ENCODE measurements around the gene NOCT.
A peak's percentile ranks its signal among the peaks of the same experiment; 100 is the strongest.
"Not testable (repeated sequence)": the region's sequence is repeated elsewhere in the genome, so short reads cannot be mapped to it uniquely, and the experiment has no call there.

The NOCT gene

GRCh38 chr4:139009702-139010101 is 5.9 kb upstream of the NOCT start:
- DNase-seq (ENCODE audit: low read depth in 1 of 2, low spot score in 1 of 2), result no peak

- no peak for DNase-seq (ENCODE audit: low read depth in 1 of 2, low spot score in 1 of 2)
Observed at GRCh38 chr4:139011225-139011950, 4.2 kb upstream of the NOCT start.

GRCh38 chr4:139014371-139015268 is 961 bp upstream of the NOCT start:
- no peak for DNase-seq (ENCODE audit: low read depth in 1 of 2, low spot score in 1 of 2)

- peak in 1 of 2 donors; percentile 39 for DNase-seq (ENCODE audit: low read depth in 1 of 2, low spot score in 1 of 2)
Observed at GRCh38 chr4:139015948-139016471, 429 bp downstream of the NOCT start.

DNA sequence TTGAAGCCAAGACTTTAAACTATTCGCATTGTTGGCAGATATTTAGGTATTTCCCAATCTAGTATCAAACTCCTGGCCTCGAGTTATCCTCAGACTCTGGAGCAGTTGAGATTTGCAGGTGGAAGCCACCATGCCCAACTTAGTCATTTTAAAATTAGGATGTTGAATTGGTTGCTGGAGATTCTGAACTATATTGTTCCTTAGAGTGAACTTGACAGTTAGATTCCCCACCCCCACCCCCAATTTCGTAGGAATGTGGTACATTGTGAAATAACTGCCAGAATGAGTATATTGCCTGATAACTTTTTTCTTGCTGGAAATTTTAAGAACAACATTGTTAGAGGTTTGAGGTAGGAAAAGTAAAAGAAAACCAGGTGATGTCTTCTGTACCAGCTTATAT is 2.3 kb downstream of the NOCT start:
- no peak for DNase-seq (ENCODE audit: low read depth in 1 of 2, low spot score in 1 of 2)

DNA sequence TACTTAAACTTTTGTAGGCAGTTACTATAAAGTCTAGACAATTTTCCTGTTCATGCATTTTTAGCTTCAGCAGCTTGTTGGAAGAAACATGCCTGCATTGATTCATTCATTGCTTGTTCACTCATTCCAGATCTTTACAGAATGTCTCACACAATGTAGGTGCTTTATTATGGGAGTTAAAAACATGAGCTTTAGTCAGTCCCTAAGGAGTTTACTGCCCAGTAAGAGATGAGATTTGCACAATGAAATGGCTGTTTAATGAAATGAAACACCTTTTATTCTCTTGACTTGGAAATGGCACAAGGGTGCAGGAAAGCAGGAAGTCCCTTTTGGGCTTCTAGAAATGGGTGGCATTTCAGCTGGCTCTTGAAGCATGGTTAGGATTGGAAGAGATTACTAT is 2.9 kb downstream of the NOCT start:
- no peak for DNase-seq (ENCODE audit: low read depth in 1 of 2, low spot score in 1 of 2)

DNA sequence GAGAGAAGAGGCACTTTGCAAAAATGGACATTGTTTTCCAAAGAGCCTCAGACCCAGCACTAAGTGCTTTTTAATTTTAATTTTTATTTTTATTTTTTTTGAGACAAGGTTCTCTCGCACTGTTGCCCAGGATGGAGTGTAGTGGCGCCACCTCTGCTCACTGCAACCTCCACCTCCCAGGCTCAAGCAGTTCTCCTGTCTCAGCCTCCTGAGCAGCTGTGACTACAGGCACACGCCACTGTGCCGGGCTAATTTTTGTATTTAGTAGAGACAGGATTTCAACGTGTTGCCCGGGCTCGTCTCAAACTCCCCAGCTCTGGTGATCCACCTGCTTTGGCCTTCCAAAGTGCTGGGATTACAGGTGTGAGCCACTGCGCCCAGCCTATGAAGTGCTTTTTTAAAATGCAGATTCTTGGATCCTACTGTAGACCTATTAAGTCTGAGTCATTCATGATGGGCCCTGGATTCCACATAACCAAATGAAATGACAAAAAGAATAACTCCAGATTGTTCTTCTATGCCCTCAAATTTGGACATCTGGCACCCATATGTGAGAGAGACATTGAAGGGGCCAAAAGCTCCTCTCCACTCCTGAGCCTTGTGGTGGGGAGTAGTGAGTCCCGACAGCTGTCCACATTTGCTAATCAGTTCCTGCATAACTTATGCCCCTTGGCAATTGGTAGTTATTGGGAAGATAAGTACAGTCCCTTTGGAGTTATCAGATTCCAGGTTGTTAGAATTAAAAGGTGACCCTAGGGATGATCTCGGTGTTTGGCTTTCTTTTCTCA is 3.6 kb downstream of the NOCT start:
- DNase-seq (ENCODE audit: low read depth in 1 of 2, low spot score in 1 of 2), result no peak

- no peak for DNase-seq (ENCODE audit: low read depth in 1 of 2, low spot score in 1 of 2)
Observed at GRCh38 chr4:139020384-139020783, 4.8 kb downstream of the NOCT start.

GRCh38 chr4:139021071-139021470 is 5.5 kb downstream of the NOCT start:
- not testable (repeated sequence) for DNase-seq (ENCODE audit: low read depth in 1 of 2, low spot score in 1 of 2)

DNA sequence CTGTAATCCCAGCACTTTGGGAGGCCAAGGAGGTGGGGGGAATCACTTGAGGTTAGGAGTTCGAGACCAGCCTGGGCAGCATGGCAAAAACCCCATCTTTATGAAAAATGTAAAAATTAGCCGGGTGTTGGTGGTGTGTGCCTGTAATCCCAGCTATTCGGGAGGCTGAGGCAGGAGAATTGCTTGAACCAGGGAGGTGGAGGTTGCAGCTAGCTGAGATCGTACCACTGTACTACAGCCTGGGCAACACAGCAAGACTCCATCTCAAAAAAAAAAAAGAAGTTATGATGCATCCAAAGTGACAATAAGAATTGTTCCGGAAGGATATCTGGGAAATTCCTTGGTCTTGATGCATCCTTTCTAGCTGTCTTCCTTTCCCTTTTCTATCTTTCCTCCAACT is 7.3 kb downstream of the NOCT start:
- no peak for DNase-seq (ENCODE audit: low read depth in 1 of 2, low spot score in 1 of 2)

DNA sequence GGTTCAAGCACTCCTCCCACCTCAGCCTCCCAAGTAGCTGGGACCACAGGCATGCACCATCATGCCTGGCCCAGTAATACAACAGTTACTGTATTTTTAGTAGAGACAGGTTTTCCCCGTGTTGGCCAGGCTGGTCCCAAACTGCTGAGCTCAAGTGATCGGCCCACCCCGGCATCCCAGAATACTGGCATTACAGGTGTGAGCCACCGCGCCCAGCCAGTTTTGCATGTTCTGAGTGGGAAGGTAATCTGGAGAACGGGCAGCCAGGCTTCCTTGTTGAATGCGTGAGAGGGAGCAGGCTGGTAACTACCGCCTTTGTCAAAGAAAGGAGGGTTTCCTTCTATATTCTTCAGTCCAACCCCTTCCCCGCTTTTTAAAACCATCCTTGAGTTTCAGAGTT is 9.1 kb downstream of the NOCT start:
- DNase-seq (ENCODE audit: low read depth in 1 of 2, low spot score in 1 of 2), result no peak

- no peak for DNase-seq (ENCODE audit: low read depth in 1 of 2, low spot score in 1 of 2)
Observed at GRCh38 chr4:139025841-139026240, 10.3 kb downstream of the NOCT start.

DNA sequence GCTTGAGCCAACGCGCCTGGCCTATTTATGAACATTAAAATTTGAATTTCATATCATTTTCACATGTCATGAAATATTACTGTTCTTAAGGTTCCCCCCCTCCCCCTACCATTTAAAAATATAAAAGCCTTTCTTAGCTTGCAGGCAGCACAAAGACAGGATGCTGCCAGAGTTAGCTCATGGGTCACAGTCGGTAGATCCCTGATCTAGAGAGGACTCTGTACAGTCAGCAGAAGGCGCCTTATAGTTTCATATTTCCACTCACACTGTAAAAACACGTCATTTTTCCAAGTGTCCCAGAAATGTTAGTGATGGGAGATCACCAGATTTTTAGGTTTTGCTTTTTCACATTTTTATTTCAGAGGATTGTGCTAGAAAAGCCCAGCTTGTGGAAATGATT is 12.2 kb downstream of the NOCT start:
- no peak for DNase-seq (ENCODE audit: low read depth in 1 of 2, low spot score in 1 of 2)

GRCh38 chr4:139028191-139028661 is 12.6 kb downstream of the NOCT start:
- no peak for DNase-seq (ENCODE audit: low read depth in 1 of 2, low spot score in 1 of 2)

DNA sequence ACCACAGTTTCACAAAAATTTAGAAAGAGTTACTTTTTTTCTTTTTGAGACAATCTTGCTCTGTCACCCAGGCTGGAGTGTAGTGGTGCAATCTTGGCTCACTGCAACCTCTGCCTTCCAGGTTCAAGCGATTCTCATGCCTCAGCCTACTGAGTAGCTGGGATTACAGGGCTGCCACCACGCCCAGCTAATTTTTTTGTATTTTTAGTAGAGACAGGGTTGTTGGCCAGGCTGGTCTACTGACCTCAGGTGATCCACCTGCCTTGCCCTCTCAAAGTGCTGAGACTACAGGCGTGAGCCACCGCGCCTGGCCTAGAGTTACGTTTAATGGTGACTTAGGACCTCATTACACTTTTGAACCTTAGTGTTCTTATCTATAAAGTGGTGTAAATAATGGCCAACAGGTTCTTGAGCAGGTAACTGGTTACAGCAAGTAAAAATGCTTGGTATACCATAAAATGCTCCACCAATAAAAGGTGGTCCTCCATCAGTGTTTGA is 14.3 kb downstream of the NOCT start:
- not testable (repeated sequence) for DNase-seq (ENCODE audit: low read depth in 1 of 2, low spot score in 1 of 2)

GRCh38 chr4:139030614-139031235 is 15.1 kb downstream of the NOCT start:
- peak; percentile 26 to 52 for DNase-seq (ENCODE audit: low read depth in 1 of 2, low spot score in 1 of 2)

DNA sequence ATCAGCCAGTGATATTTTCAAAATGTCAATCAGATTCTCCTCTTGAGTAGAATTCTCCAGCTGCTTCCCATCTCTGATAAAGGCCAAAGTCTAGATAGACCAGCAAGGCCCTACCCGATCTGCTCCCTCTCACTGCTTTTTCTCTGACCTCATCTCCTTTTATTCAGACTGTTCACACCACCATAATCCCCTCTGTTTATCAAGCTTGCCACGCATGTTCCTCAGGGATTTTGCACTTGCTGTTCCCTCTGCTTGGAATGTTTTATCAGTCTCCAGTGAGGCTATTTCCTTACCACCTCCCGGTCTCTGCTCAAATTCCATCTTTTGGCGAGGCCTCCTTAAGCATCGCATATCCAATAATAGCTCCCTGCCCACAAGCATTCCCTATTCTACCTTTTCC is 20.1 kb downstream of the NOCT start:
- no peak for DNase-seq (ENCODE audit: low read depth in 1 of 2, low spot score in 1 of 2)

- DNase-seq (ENCODE audit: low read depth in 1 of 2, low spot score in 1 of 2), result no peak
Observed at GRCh38 chr4:139036885-139037284, 21.3 kb downstream of the NOCT start.

DNA sequence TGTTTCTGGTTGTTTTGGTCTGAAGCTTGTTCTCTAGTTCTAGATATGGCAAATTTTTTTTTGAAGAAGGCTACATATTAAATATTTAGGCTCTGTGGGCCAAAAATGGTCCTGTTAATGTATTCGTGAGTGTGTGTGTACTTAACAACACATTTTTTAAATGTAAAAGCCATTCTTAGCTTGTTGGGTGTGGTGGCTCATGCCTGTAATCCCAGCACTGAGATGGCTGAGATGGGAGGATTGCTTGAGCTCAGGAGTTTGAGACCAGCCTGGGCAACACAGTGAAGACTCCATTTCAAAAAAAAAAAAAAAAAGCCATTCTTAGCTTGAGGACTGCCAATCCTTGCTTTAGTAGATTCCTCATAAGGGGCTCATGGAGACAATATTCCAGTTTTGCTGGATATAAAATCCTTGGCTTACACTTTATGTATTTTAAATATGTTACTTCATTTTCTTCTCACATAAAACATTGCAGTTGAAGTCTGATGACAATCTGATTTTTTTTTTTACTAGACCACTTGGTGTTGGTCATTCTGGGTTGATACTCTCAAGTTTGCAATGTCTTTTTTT is 23.4 kb downstream of the NOCT start:
- no peak for DNase-seq (ENCODE audit: low read depth in 1 of 2, low spot score in 1 of 2)

DNA sequence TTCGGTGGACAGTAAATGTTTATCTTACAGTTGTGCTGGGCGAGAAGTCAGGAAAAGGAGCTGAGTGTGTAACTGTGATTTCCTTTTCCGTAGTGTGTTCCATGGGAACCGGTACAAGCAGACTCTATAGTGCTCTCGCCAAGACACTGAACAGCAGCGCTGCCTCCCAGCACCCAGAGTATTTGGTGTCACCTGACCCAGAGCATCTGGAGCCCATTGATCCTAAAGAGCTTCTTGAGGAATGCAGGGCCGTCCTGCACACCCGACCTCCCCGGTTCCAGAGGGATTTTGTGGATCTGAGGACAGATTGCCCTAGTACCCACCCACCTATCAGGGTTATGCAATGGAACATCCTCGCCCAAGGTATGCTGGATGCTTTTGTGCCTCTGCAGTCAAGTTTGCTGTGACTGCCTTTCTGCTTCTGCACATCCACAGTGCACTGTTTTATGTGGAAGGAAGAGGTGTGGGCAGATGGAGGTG is 27.4 kb downstream of the NOCT start:
- no peak for DNase-seq (ENCODE audit: low read depth in 1 of 2, low spot score in 1 of 2)

Measured in stimulated activated CD4-positive, alpha-beta T cell treated with anti-CD3 and anti-CD28 coated beads, Interleukin-15, amount 100 ng/mL, for 1 hour (primary cell).